H1 (cell line): Measurements from ENCODE around the gene SSH2. TPM values are rescaled to one million over a fixed set of nuclear protein-coding genes. Genes with fewer than 3 reads are reported as not detected.

ENCODE experiments used
- CTCF ChIP-seq, 3 experiments: IDR thresholded peaks; 1 replicate in 2 of 3; 2 replicates in 1 of 3; pipeline versions ENCODE4 v1.5.1 to v1.6.1; 2011; ENCODE audit warnings: low read length in 3 of 3, mild to moderate bottlenecking in 3 of 3, inconsistent platforms in 2 of 3, low read depth in 1 of 3, moderate library complexity in 1 of 3; ENCODE audit not compliant: insufficient read depth in 1 of 3; ENCODE audit errors: control extremely low read depth in 1 of 3
- JUN ChIP-seq: IDR thresholded peaks from 2 replicates; pipeline ENCODE4 v1.6.1; 2011; ENCODE audit warnings: low read depth, mild to moderate bottlenecking, improper control_type of control experiment, low read length
- NANOG ChIP-seq: IDR thresholded peaks from 2 replicates; pipeline ENCODE4 v1.6.1; 2011; ENCODE audit warnings: low read length, low read depth, mild to moderate bottlenecking, inconsistent platforms; ENCODE audit not compliant: insufficient read depth, poor library complexity, severe bottlenecking
- PHF8 ChIP-seq: fragments of 200-600 bp; sonication (generic); conservative IDR thresholded peaks from 2 replicates; pipeline ENCODE4 v1.7.1; 2012; ENCODE audit warnings: low read depth, mild to moderate bottlenecking, inconsistent platforms, low read length, moderate library complexity
- SIN3A ChIP-seq, 2 experiments: IDR thresholded peaks in 1 of 2; conservative IDR thresholded peaks in 1 of 2; 2 replicates each; pipeline ENCODE4 v1.6.1; 2011 to 2012; ENCODE audit warnings: low read length in 2 of 2, improper control_type of control experiment in 1 of 2, low read depth in 1 of 2, mild to moderate bottlenecking in 1 of 2
- polyA plus RNA-seq, 7 experiments: library from polyadenylated mRNA; depleted of rRNA in 3 of 7; stranded (reverse) in 5 of 7; unstranded in 2 of 7; fragments of >200 nt in 5 of 7; fragments of 200-250 nt in 2 of 7; gene quantifications; 1 replicate in 5 of 7; 2 replicates in 1 of 7; 4 replicates in 1 of 7; pipeline versions ENCODE4 v1.2.1 to v1.2.3, GENCODE V29; 2011 to 2013; ENCODE audit warnings: missing spikeins in 2 of 7, mixed read lengths in 2 of 7
- total RNA-seq: library from RNA; stranded (reverse); fragmentation: NEBNext Ultra II Directional; extraction: Animal tissue kit (Norgen Biotek cat#: 25700); gene quantifications from 2 replicates; pipeline ENCODE4 v1.2.1, GENCODE V29; 2021

SSH2 gene
- total and polyA plus RNA-seq, 2 of the 8 experiments (the other 6 are each of a cell fraction or from before 2014, with no cell fraction given), result 5.2 to 15.9 TPM

- no peak for TF ChIP-seq CTCF (IDR thresholded peaks at IDR 0.05; ENCODE audit: control extremely low read depth in 1 of 3, insufficient read depth in 1 of 3, low read depth in 1 of 3, low read length in 3 of 3)
- no peak for TF ChIP-seq SIN3A (conservative IDR thresholded peaks at IDR 0.05 in 1 of 2, IDR thresholded peaks at IDR 0.05 in 1 of 2; ENCODE audit: low read depth in 1 of 2, low read length in 2 of 2)
- TF ChIP-seq NANOG, result no peak
- TF ChIP-seq PHF8, result no peak
- no peak for TF ChIP-seq JUN
Observed at GRCh38 chr17:29728490-29728889, 201.5 kb downstream of the SSH2 start (continued).
